ENCODE results near the gene MCF2L2. TPM values are rescaled to one million over a fixed set of nuclear protein-coding genes. Genes with fewer than 3 reads are reported as not detected.

The MCF2L2 gene
- total and polyA plus RNA-seq, 2 experiments from 2014 or later = 6.7 to 14.6 TPM

DNA sequence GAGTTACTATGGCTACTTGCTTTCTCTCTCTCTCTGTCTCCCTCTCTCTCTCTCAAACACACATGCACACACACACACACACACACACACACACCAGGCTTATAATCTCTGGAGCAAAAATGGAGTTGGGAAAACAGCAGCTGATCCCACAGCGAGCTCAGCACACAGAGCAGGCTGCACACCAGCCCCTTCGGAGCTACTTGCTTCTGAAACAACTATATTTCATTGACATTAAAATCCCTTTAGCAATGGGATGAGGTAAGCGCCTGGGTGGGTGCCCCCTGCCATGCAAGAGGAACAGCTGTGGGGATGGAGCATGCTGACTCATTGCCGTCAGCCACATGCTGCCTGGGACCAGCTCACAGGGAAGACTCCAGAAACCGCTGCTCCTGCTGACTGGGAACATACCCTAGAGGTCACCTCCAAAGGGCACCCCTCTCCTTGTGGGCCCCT, 129.7 kb downstream of the MCF2L2 start:
- no peak overlapping the region for H3K4me3 Mint-ChIP-seq
- peaks cover 16% of the 10 kb centered on the region for H3K4me1 Mint-ChIP-seq
- ATAC-seq (peak; percentile 88), DNase-seq (ENCODE audit: low spot score) (peak; percentile 50)
- 0 out of 2 replicates have a peak overlapping the region, but pooled peaks have one; percentile 66 for H3K27ac ChIP-seq (ENCODE audit: low read depth)
- peak overlapping the region; percentile 79 for H3K27ac Mint-ChIP-seq
- no peaks in the 10 kb centered on the region for H4K20me1 ChIP-seq (replicated peaks; ENCODE audit: insufficient read depth)
- no peaks in the 10 kb centered on the region for H3F3A ChIP-seq (replicated peaks; ENCODE audit: low read depth)
- H3K27me3 ChIP-seq (ENCODE audit: insufficient read depth) = no peaks in the 10 kb centered on the region
- no peak overlapping the region for H3K4me3 ChIP-seq
- H3K9me2 ChIP-seq (ENCODE audit: insufficient read depth) = no peaks in the 10 kb centered on the region
- H2AFZ ChIP-seq = no peak overlapping the region
- H3K9me3 Mint-ChIP-seq = no peaks in the 10 kb centered on the region
- no peaks in the 10 kb centered on the region; the same call in 1 of the 2 replicates for H3K79me2 ChIP-seq (replicated peaks; ENCODE audit: insufficient read depth)
- peaks cover 17% of the 10 kb centered on the region for H3K36me3 Mint-ChIP-seq (ENCODE audit: low read depth)
- TF ChIP-seq, protein P1, sequence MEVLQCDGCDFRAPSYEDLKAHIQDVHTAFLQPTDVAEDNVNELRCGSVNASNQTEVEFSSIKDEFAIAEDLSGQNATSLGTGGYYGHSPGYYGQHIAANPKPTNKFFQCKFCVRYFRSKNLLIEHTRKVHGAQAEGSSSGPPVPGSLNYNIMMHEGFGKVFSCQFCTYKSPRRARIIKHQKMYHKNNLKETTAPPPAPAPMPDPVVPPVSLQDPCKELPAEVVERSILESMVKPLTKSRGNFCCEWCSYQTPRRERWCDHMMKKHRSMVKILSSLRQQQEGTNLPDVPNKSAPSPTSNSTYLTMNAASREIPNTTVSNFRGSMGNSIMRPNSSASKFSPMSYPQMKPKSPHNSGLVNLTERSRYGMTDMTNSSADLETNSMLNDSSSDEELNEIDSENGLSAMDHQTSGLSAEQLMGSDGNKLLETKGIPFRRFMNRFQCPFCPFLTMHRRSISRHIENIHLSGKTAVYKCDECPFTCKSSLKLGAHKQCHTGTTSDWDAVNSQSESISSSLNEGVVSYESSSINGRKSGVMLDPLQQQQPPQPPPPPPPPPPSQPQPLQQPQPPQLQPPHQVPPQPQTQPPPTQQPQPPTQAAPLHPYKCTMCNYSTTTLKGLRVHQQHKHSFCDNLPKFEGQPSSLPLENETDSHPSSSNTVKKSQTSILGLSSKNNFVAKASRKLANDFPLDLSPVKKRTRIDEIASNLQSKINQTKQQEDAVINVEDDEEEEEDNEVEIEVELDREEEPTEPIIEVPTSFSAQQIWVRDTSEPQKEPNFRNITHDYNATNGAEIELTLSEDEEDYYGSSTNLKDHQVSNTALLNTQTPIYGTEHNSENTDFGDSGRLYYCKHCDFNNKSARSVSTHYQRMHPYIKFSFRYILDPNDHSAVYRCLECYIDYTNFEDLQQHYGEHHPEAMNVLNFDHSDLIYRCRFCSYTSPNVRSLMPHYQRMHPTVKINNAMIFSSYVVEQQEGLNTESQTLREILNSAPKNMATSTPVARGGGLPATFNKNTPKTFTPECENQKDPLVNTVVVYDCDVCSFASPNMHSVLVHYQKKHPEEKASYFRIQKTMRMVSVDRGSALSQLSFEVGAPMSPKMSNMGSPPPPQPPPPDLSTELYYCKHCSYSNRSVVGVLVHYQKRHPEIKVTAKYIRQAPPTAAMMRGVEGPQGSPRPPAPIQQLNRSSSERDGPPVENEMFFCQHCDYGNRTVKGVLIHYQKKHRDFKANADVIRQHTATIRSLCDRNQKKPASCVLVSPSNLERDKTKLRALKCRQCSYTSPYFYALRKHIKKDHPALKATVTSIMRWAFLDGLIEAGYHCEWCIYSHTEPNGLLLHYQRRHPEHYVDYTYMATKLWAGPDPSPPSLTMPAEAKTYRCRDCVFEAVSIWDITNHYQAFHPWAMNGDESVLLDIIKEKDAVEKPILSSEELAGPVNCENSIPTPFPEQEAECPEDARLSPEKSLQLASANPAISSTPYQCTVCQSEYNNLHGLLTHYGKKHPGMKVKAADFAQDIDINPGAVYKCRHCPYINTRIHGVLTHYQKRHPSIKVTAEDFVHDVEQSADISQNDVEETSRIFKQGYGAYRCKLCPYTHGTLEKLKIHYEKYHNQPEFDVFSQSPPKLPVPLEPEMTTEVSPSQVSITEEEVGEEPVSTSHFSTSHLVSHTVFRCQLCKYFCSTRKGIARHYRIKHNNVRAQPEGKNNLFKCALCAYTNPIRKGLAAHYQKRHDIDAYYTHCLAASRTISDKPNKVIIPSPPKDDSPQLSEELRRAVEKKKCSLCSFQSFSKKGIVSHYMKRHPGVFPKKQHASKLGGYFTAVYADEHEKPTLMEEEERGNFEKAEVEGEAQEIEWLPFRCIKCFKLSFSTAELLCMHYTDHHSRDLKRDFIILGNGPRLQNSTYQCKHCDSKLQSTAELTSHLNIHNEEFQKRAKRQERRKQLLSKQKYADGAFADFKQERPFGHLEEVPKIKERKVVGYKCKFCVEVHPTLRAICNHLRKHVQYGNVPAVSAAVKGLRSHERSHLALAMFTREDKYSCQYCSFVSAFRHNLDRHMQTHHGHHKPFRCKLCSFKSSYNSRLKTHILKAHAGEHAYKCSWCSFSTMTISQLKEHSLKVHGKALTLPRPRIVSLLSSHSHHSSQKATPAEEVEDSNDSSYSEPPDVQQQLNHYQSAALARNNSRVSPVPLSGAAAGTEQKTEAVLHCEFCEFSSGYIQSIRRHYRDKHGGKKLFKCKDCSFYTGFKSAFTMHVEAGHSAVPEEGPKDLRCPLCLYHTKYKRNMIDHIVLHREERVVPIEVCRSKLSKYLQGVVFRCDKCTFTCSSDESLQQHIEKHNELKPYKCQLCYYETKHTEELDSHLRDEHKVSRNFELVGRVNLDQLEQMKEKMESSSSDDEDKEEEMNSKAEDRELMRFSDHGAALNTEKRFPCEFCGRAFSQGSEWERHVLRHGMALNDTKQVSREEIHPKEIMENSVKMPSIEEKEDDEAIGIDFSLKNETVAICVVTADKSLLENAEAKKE (CRISPR knock-in tag; IDR thresholded peaks at IDR 0.05) = no peak
- TF ChIP-seq, protein P2, sequence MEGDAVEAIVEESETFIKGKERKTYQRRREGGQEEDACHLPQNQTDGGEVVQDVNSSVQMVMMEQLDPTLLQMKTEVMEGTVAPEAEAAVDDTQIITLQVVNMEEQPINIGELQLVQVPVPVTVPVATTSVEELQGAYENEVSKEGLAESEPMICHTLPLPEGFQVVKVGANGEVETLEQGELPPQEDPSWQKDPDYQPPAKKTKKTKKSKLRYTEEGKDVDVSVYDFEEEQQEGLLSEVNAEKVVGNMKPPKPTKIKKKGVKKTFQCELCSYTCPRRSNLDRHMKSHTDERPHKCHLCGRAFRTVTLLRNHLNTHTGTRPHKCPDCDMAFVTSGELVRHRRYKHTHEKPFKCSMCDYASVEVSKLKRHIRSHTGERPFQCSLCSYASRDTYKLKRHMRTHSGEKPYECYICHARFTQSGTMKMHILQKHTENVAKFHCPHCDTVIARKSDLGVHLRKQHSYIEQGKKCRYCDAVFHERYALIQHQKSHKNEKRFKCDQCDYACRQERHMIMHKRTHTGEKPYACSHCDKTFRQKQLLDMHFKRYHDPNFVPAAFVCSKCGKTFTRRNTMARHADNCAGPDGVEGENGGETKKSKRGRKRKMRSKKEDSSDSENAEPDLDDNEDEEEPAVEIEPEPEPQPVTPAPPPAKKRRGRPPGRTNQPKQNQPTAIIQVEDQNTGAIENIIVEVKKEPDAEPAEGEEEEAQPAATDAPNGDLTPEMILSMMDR (conservative IDR thresholded peaks at IDR 0.05; ENCODE audit: low read depth in 2 of 2) = no peak
- TF ChIP-seq POLR2AphosphoS5 (IDR thresholded peaks at IDR 0.05; ENCODE audit: low read depth) (no peak), JUNB (IDR thresholded peaks at IDR 0.05; ENCODE audit: unreplicated experiment) (no peak)
- peak overlapping the region; percentile 28; the same call in 1 of the 2 replicates for H3K4me2 ChIP-seq
- H3K27me3 Mint-ChIP-seq (ENCODE audit: insufficient read depth, low read depth, poor library complexity) = peaks cover 10% of the 10 kb centered on the region
- peaks cover 7% of the 10 kb centered on the region; the same call in 1 of the 2 replicates for H3K36me3 ChIP-seq (ENCODE audit: insufficient read depth)
- H3K4me1 ChIP-seq (ENCODE audit: insufficient read depth) = peaks cover 15% of the 10 kb centered on the region

Data from GM23338 (cell line).